Activated T-cell treated with anti-CD3 and anti-CD28 coated beads, Interleukin-2, amount 50 U/mL, for 4 hours (primary cell): Measurements from ENCODE around the gene UGT1A3. TPM values are rescaled to one million over a fixed set of nuclear protein-coding genes. Genes with fewer than 3 reads are reported as not detected.

Experiments used
- ATAC-seq, 2 donors: fragments of 200-7000 bp; cut with Tn5 transposase; one replicate each; pipeline ENCODE4 v1.10.0; 2021
- DNase-seq: peaks from one replicate; pipeline ENCODE4 v3.0.0-alpha.2; 2020
- H3K27me3 Mint-ChIP-seq: one replicate; pipeline ENCODE4 v1.8.0; 2021; ENCODE audit warnings: low read depth, mixed read lengths
- H3K36me3 Mint-ChIP-seq: one replicate; pipeline ENCODE4 v1.8.0; 2022; ENCODE audit warnings: mixed read lengths; ENCODE audit not compliant: insufficient read depth
- H3K4me1 Mint-ChIP-seq: one replicate; pipeline ENCODE4 v1.8.0; 2021; ENCODE audit warnings: low read depth, mixed read lengths
- H3K4me3 Mint-ChIP-seq: one replicate; pipeline ENCODE4 v1.8.0; 2021; ENCODE audit warnings: mild to moderate bottlenecking, moderate library complexity, mixed read lengths
- H3K9me3 Mint-ChIP-seq: one replicate; pipeline ENCODE4 v1.8.0; 2021; ENCODE audit warnings: mixed read lengths
- total RNA-seq, 3 donors: library from RNA; stranded (reverse); gene quantifications; one replicate each; pipeline ENCODE4 v1.2.1, GENCODE V29; 2021

UGT1A3 gene
- total RNA-seq, 3 donors from 2014 or later: not detected

- H3K36me3 Mint-ChIP-seq: no peaks in the 10 kb centered on the region
These were observed 31.2 kb downstream of the UGT1A3 start, which contains the start of gene UGT1A1 for GRCh38 chr2:233760043-233760442. Gene UGT1A1 (plus strand): TSS chr2:233760270. CDS start chr2:233760288, 18 bp downstream.

GRCh38 chr2:233761040-233761769, 32.4 kb downstream of the UGT1A3 start:
- H3K4me3 Mint-ChIP-seq: no peak overlapping the region
- no peaks in the 10 kb centered on the region for H3K4me1 Mint-ChIP-seq
- H3K36me3 Mint-ChIP-seq: no peaks in the 10 kb centered on the region

More at GRCh38 chr2:233760043-233760442, 31.2 kb downstream of the UGT1A3 start, which contains the start of gene UGT1A1:
- no peaks in the 10 kb centered on the region for H3K9me3 Mint-ChIP-seq
- H3K4me3 Mint-ChIP-seq: no peak within 1 kb of the TSS
- peaks cover 16% of the 10 kb centered on the region for H3K27me3 Mint-ChIP-seq
- no peak for DNase-seq
- no peaks in the 10 kb centered on the region for H3K4me1 Mint-ChIP-seq
- no peak for ATAC-seq

GRCh38 chr2:233764264-233764663, 35.4 kb downstream of the UGT1A3 start:
- no peak overlapping the region for H3K4me3 Mint-ChIP-seq
- DNase-seq (no peak), ATAC-seq (no peak)
- H3K36me3 Mint-ChIP-seq: no peaks in the 10 kb centered on the region
- no peaks in the 10 kb centered on the region for H3K9me3 Mint-ChIP-seq
- no peaks in the 10 kb centered on the region for H3K4me1 Mint-ChIP-seq
- H3K27me3 Mint-ChIP-seq: peaks cover 35% of the 10 kb centered on the region

More at GRCh38 chr2:233761040-233761769, 32.4 kb downstream of the UGT1A3 start:
- no peak for DNase-seq
- Mint-ChIP-seq H3K27me3 (peaks cover 22% of the 10 kb centered on the region), H3K9me3 (no peaks in the 10 kb centered on the region)
- no peak for ATAC-seq

GRCh38 chr2:233764761-233765160, 35.9 kb downstream of the UGT1A3 start:
- ATAC-seq (no peak), DNase-seq (no peak)
- Mint-ChIP-seq H3K27me3 (peaks cover 38% of the 10 kb centered on the region), H3K9me3 (no peaks in the 10 kb centered on the region), H3K4me3 (no peak overlapping the region), H3K4me1 (no peaks in the 10 kb centered on the region), H3K36me3 (no peaks in the 10 kb centered on the region)

- DNase-seq (no peak), ATAC-seq (no peak)
- Mint-ChIP-seq H3K27me3 (peaks cover 38% of the 10 kb centered on the region), H3K9me3 (no peaks in the 10 kb centered on the region), H3K4me3 (no peak overlapping the region), H3K4me1 (no peaks in the 10 kb centered on the region), H3K36me3 (no peaks in the 10 kb centered on the region)
These were observed 37.6 kb downstream of the UGT1A3 start for GRCh38 chr2:233766416-233766815.

- DNase-seq: no peak
- no peaks in the 10 kb centered on the region for H3K9me3 Mint-ChIP-seq
- H3K36me3 Mint-ChIP-seq: no peaks in the 10 kb centered on the region
- H3K27me3 Mint-ChIP-seq: peaks cover 38% of the 10 kb centered on the region
- no peaks in the 10 kb centered on the region for H3K4me1 Mint-ChIP-seq
- no peak overlapping the region for H3K4me3 Mint-ChIP-seq
- no peak for ATAC-seq
These were observed 39.2 kb downstream of the UGT1A3 start for GRCh38 chr2:233768076-233768475.

GRCh38 chr2:233769260-233769659, 40.4 kb downstream of the UGT1A3 start:
- no peaks in the 10 kb centered on the region for H3K9me3 Mint-ChIP-seq
- no peak for ATAC-seq
- H3K4me1 Mint-ChIP-seq: no peaks in the 10 kb centered on the region
- H3K4me3 Mint-ChIP-seq: no peak overlapping the region
- H3K27me3 Mint-ChIP-seq: peaks cover 30% of the 10 kb centered on the region
- no peaks in the 10 kb centered on the region for H3K36me3 Mint-ChIP-seq
- DNase-seq: no peak

GRCh38 chr2:233772153-233772552, 43.3 kb downstream of the UGT1A3 start:
- no peak for DNase-seq
- peaks cover 13% of the 10 kb centered on the region for H3K27me3 Mint-ChIP-seq
- H3K9me3 Mint-ChIP-seq: peaks cover under 1% of the 10 kb centered on the region
- H3K4me3 Mint-ChIP-seq: no peak overlapping the region
- no peak for ATAC-seq
- no peaks in the 10 kb centered on the region for H3K36me3 Mint-ChIP-seq
- no peaks in the 10 kb centered on the region for H3K4me1 Mint-ChIP-seq

GRCh38 chr2:233772583-233772982, 43.7 kb downstream of the UGT1A3 start:
- DNase-seq (no peak), ATAC-seq (no peak)
- H3K27me3 Mint-ChIP-seq: peaks cover 11% of the 10 kb centered on the region
- H3K36me3 Mint-ChIP-seq: no peaks in the 10 kb centered on the region
- peaks cover 4% of the 10 kb centered on the region for H3K9me3 Mint-ChIP-seq
- no peak overlapping the region for H3K4me3 Mint-ChIP-seq
- no peaks in the 10 kb centered on the region for H3K4me1 Mint-ChIP-seq

GRCh38 chr2:233773854-233774253, 45.0 kb downstream of the UGT1A3 start:
- no peak for DNase-seq
- H3K27me3 Mint-ChIP-seq: peaks cover 16% of the 10 kb centered on the region
- H3K36me3 Mint-ChIP-seq: no peaks in the 10 kb centered on the region
- H3K4me1 Mint-ChIP-seq: no peaks in the 10 kb centered on the region
- no peak for ATAC-seq
- H3K4me3 Mint-ChIP-seq: no peak overlapping the region
- H3K9me3 Mint-ChIP-seq: peaks cover 4% of the 10 kb centered on the region

GRCh38 chr2:233775414-233775813, 46.6 kb downstream of the UGT1A3 start:
- H3K9me3 Mint-ChIP-seq: peaks cover 4% of the 10 kb centered on the region
- H3K27me3 Mint-ChIP-seq: peaks cover 11% of the 10 kb centered on the region
- no peaks in the 10 kb centered on the region for H3K36me3 Mint-ChIP-seq
- H3K4me3 Mint-ChIP-seq: no peak overlapping the region
- DNase-seq (no peak), ATAC-seq (no peak)
- H3K4me1 Mint-ChIP-seq: no peaks in the 10 kb centered on the region

GRCh38 chr2:233778030-233778429, 49.2 kb downstream of the UGT1A3 start, which contains the start of gene MROH2A:
Gene MROH2A (plus strand): TSS chr2:233778330. CDS start chr2:233779359, 1,029 bp downstream.
- Mint-ChIP-seq H3K27me3 (peaks cover 15% of the 10 kb centered on the region), H3K9me3 (peaks cover 4% of the 10 kb centered on the region), H3K36me3 (no peaks in the 10 kb centered on the region), H3K4me1 (no peaks in the 10 kb centered on the region), H3K4me3 (no peak within 1 kb of the TSS)
- no peak for ATAC-seq
- no peak for DNase-seq

GRCh38 chr2:233779722-233780121, 50.9 kb downstream of the UGT1A3 start:
- peaks cover 4% of the 10 kb centered on the region for H3K9me3 Mint-ChIP-seq
- ATAC-seq: no peak
- H3K4me3 Mint-ChIP-seq: no peak overlapping the region
- no peaks in the 10 kb centered on the region for H3K36me3 Mint-ChIP-seq
- H3K27me3 Mint-ChIP-seq: peaks cover 23% of the 10 kb centered on the region
- no peak for DNase-seq
- no peaks in the 10 kb centered on the region for H3K4me1 Mint-ChIP-seq

- no peak for DNase-seq
- no peaks in the 10 kb centered on the region for H3K4me1 Mint-ChIP-seq
- no peak for ATAC-seq
- H3K9me3 Mint-ChIP-seq: peaks cover 4% of the 10 kb centered on the region
- peaks cover 21% of the 10 kb centered on the region for H3K27me3 Mint-ChIP-seq
- no peak overlapping the region for H3K4me3 Mint-ChIP-seq
- H3K36me3 Mint-ChIP-seq: no peaks in the 10 kb centered on the region
These were observed 51.9 kb downstream of the UGT1A3 start for GRCh38 chr2:233780771-233781170.

GRCh38 chr2:233789554-233789953, 60.7 kb downstream of the UGT1A3 start:
- H3K27me3 Mint-ChIP-seq: peaks cover 6% of the 10 kb centered on the region
- H3K4me1 Mint-ChIP-seq: no peaks in the 10 kb centered on the region
- ATAC-seq: no peak
- H3K4me3 Mint-ChIP-seq: no peak overlapping the region
- no peak for DNase-seq
- H3K9me3 Mint-ChIP-seq: peaks cover 5% of the 10 kb centered on the region
- H3K36me3 Mint-ChIP-seq: no peaks in the 10 kb centered on the region
